HG03196 (cell line): ENCODE results near the gene LITAF.

Source experiments
- ATAC-seq: cut with Tn5 transposase; IDR thresholded peaks from one replicate; pipeline ENCODE4 v1.9.1; 2021; ENCODE audit not compliant: unreplicated experiment

LITAF gene

DNA sequence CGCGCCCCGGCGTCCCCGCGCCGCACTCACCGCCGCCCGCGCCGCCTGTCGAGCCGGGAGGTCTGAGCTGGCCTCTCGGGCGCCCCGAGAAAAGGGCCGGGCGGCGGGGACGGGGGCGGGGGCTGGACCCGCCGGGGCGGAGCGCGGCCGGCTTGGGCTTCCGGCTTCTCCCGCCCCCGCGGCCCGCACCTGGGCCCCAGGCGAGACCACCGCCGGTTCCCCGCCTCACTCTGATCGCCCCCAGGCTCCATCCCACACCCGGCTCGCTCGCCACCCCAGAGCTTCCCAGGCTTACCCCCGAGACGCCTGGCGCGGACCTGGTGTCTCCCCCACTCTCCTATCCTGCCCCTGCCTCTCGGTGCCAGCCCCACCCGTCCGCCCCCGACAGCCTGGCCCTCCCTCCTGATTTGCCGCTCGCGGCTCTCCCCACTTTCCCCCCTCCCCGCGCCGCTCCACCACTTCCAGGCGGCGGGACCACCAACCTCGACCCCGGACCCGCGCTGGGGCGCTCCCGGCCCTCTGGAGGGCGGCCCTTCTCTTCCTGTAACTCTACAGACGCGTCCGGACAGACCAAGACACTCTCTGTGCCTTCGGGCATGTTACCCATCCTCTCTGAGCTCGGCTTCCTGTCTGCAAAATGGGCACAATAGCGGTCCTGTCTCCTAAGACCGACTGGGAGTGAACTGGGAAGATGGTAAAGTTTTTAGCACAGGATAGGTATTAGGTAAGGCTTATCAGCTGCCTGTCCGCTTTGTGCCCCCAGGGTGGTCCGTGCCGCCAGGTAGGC is at the start of gene LITAF:
Gene LITAF (minus strand): TSS at position 64 of the 787 bp plus-strand sequence. CDS start 30,189 bp downstream, outside the sequence.
- ATAC-seq = peak; percentile 39

DNA sequence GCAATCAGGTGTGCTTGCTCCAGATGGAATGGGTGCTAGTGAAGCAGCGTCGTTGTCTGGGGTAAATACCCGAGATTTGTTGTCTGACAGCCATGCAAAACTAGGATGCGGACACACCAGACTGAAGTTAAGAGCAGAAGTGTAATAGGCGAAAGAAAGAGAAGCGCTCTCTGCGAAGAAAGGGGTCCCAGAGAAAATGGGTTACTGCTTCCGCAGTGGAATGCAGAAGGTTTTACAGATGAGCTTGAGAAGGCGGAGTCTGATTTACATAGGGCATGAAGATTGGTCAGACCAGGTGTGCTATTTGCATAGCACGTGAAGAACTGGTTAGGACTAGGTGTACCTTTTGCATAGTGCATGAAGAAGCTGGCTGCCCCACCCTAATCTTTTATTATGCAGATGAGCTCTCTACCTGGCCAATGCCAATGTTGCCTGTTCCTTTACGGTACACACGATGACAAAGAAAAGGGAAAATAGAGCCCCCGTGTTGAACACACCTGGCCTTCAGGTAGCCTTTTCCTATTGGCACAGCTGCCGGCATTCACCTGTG is 49.5 kb upstream of the LITAF start:
- ATAC-seq = no peak

DNA sequence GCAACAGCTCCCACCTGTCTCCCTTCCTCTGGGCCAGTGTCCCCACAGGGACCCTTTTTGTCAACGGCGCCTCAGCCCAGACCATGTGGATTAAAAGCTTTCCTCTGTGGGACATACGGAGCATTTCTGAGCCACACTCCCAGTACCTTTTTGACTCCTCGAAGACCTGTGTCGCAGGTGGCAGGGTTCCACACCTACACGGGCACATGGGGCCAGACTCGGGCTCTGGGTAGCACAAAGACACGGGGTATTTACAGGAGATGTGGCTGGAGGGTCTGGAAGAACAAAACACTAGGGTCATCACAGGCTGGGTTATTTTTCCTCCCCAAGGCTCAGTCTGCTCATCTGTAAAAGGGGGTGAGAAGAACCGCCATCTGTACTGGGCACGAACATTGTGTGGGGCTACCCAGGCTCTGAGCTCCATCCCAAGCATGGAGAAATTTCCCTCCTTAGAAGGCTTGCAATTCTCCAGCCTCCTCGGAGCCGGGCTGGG is 49.0 kb upstream of the LITAF start:
- ATAC-seq = no peak

DNA sequence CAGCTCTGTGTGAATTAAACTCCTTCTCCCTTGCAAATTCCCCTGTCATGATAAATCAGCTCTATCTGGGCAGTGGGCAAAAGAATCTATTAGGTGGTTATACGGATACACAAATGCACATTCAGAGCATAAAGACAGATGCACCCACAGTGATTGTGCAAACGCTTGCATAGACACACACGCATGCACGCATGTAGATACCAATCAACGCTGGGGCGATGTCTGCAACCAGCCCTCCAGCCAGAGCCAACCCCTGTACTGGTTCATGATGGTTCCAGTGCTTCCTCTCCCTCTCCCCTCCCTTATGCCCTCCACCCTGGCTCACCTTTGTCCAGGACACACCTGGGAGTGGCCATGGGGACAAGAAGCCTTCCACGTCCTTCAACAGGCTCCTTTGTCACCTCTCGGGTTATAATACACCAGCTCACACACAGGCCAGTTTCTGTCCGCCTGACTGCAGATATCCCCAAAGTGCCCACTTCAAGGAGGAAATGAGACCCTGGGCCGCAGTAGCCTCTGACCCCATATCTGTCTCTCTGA is 48.5 kb upstream of the LITAF start:
- no peak for ATAC-seq

DNA sequence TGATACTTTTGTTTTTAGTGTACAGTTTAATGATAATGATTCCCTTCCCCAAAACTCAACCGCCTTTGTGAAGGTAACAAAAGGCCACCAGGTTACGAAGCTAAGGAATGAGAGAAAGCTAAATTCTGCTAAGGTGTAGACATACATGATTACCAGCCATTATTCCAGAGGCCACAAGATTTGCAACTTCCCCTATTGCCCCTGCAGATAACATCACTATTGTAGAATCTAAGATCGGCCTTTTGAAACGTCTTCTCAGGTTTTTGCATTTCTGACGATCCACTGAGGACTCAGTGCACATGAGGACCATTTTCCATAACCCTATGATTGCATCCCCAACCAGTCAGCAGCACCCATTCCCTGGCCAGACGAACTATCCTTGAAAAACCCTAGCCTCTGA is 47.6 kb upstream of the LITAF start:
- no peak for ATAC-seq

DNA sequence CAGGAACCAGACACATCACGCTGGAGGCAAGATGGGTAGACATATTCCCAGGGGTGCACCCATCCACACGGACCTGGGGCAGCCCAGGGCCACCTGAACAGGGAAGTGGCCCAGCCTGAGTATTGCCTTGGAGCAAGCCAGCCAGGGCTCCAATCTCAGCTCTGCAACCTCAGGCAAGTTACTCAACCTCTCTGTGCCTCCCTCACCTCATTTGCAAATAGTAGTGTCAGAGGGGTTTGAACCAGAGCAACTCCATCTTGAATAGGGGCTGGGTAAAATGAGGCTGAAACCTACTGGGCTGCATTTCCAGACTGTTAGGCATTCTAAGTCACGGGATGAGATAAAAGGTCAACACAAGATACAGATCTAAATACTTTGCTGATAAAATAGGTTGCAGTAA is 46.4 kb upstream of the LITAF start:
- ATAC-seq = no peak

DNA sequence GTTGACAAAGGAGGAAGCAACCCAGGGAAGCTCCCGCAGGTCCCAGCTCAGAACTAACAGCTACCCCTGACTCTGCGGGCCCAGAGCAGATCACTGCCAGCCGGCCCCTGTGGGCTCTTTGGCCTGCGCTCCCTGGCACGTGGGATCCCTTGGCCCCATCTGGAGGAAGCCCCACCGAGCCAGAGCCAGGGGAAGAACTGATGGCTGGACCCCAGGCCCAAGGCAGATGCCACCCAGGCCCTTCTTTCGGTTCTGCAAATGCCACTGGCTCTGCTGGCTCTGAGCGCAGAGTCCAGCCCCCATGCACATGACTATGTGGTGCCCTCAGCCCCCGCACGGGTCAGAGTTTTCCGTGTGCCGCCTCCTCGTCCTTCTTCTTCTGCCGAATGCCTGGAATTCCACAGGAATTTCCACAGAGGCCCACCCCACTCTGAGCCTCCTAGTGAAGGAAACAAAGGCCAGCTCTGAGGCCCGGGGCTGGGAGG is 45.8 kb upstream of the LITAF start:
- no peak for ATAC-seq

DNA sequence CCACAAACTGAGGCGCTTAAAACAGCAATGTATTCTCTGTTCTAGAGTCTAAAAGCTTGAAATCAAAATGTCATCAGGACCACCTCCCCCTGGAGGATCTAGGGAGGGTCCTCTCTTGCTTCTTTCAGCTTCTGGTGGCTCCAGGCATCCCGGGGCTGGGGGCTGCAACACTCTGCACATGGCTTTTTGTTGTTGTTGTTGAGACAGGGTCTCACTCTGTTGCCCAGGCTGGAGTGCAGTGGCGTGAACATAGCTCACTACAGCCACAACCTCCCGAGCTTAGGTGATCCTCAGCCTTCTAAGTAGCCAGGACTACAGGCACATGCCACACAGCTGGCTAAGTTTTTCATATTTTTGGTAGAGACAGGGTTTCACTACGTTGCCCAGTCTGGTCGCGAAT is 44.5 kb upstream of the LITAF start:
- no peak for ATAC-seq

DNA sequence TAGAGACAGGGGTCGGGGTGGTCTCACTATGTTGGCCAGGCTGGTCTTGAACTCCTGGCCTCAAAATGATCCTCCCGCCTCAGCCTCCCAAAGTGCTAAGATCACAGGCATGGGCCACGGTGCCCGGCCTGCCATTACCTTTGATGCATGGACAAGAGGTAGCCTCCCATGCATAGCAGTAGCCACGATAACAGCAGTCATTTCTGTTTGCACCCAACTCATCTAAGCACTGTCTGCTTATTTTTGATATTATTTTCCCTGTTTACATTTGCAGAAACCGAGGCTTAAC is 44.0 kb upstream of the LITAF start:
- no peak for ATAC-seq

DNA sequence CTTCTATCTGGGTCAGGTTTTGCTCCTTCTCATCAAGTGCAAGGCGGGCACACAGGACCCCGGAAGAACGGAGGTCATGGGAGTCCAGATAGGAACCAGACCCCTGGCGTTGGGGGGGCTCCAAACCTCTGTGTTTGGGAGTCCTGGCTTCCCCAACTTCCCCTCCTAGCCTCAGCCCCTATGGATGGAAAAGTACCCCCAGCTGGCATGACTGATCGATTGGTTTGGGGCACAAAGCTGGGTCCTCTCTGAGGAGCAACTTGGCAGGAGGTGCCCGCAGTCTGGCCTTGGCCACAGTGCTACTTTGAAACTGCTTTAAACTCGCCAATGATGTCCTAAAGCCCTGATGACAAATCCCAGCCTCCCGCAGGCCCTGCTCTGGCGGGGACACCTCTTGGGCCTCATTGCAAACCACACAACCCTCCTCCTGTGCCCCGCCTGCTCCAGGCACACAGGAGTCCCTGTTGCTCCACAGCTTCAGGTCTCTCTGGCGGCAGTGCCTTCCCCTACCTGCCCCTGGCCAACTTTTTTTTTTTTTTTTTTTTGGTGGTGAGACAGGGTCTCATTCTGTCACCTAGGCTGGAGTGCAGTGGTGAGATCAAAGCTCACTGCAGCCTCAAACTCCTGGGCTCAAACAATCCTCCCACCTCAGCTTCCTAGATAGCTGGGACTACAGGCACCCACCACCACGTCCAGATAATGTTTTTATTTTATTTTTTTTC is 43.5 kb upstream of the LITAF start:
- ATAC-seq = no peak

DNA sequence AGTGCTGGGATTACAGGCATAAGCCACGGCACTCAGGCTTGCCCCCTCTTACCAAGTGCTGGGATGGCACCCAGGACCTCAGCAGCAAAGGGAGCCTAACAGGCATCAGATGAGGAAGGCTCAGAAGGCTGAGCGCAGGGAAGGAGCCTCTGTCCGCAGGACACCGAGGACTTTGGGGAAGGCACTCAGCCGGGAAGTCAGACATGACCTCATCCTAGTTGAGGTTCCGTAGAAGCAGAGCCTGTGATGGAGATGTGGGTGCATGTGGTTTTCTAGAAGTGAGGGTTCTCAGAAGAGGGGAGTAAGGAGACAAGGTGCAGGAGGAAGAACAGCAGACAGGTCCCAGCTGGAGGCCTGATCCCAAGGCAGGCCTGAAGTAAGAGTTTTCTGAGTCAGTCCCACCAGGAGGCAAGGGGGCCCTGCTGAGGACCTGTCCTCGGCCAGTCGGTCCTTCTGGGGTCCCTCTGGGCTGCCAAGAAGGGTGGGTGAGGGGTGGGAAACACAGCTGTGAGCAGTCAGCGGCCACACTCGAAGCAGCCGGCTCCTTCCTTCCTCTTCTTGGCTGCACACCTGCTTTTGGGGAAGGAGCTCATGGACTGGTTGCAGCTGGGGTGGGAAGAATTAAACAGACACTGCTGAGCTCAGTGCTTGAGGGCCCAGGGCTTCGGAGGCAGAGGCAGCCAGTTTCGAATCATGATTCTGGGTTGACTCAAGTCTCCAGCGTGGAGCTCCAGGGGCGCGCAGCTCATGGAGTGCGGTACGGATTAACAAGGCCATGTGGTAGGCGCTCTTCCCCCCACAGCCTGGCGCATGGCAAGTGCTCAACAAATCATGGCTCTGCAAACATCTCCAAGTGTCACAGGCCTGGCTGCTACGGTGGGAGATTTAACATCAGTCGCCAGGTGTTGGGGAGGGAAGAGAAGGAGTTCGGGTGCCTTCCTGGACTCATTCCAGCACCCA is 42.6 kb upstream of the LITAF start:
- ATAC-seq = no peak

DNA sequence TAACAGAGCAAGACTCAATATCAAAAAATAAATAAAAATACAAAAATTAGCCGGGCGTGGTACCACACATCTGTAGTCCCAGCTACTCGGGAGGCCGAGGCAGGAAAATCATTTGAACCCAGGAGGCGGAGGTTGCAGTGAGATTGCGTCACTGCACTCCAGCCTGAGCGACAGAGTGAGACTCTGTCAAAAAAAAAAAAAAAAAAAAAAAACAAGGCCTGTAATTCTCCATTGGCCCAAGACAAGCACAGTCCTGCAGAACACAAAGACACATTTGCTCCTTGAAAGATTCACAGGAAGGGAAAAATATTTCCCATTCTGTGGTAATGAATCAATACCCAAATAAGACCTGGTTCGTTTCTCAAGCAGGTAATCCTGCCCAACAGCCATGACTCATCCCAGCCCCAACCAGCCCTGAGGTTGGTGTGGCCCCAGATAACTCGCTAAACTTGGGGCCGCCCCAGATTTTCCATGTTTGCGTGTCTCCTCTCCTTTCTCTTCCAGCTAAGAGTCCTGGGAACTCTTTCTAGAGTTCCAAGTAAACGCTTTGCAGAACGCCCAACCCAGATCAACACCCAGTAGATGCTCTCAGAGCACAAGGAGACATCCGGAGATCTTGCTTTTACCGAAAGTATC is 41.2 kb upstream of the LITAF start:
- no peak for ATAC-seq

DNA sequence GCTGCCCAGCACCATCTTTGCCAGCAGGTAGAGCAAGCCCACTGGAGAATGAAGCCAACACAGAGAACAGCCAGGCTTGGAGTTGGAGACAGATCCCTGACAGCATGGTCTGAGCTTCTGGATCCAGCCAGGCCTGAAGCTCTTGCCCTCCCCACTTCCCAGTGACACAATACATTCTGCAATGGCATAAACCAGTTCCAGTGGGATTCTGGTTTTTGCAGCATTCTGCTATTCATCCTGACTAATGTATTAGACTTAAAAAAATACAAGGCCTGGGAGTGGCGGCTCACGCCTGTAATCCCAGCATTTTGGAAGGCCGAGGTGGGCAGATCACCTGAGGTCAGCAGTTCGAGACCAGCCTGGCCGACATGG is 40.6 kb upstream of the LITAF start:
- ATAC-seq = no peak

DNA sequence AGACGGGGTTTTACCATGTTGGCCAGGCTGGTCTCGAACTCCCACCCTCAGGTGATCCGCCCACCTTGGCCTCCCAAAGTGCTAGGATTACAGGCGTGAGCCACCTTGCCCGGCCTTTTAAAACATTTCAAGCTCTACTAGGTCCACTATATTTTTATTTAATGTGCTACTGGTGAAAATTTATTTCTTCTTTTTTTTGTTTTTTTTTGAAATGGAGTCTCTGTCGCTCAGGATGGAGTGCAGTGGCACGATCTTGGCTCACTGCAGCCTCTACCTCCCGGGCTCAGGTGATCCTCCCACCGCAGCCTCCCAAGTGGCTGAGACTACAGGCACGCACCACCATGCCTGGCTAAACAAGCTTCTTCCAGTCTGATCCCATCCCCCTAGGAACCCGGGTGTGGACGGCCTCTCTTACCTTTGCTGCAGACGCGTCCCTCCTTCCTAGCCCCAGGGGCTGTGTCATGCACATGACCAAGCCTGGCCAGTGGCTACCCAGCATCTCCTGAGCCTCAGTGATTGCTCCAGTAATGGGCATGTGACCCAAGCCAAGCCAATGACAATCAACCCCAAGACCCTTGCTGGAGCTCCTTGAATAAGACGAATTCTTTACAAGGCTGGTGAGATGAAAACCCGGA is 40.1 kb upstream of the LITAF start:
- no peak for ATAC-seq

DNA sequence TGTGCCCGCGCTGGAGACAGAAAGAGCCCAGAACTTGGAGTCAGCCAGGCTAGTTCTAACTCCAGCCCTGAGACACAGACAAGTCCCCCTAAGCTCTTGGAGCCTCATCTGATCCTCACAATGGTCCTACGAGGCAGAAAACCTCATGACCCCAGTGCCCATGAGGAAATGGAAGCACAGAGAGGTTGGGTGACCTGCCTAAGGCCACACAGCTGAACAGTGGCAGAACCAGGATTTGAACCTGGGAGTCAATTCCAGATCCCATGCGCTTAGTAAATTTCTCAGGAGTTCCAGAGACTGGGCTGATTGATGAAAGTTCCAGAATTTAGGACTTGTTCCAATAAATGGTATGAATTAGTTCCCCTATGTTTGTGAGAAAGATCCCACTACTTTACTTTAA is 39.0 kb upstream of the LITAF start:
- no peak for ATAC-seq

DNA sequence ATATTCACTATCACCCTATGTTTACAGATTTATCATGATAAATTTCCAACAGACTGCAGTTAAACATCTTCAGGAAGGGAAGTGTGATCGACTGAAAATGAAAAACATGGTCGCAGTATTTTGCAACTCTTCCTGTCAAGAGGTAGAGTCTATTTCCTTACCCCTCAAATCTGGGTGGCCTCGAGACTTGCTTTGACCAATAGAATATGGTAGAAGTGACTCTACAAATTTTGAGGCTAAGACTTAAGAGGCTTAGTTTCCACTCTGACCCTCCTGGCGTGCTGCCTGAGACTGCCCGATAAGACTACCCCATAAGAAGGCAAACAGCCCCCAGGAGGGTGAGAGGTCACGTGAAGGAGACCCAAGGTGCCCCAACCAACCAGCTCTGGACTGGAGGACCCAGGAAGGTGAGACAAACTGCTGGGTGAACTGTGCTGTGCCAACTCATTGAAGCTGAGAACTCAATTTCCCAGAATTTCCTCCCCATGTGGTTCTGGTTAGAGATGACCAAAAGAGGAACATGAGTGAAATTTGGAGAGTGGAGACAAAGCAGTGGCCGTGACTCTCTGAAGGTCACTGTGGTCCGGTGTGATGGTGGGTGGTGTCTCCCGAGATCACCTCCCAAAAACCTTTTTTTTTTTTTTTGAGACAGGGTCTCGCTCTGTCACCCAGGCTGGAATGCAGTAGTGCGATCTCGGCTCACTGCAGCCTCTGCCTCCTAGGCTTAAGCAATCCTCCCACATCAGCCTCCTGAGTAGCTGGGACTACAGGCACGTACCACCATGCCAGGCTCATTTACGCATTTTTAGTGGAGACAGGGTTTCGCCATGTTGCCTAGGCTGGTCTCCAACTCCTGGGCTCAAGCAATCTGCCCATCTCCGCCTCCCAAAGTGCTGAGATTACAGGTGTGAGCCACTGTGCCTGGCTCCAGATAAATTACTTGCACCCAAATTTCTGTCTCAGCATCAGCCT is 38.2 kb upstream of the LITAF start:
- ATAC-seq = no peak

DNA sequence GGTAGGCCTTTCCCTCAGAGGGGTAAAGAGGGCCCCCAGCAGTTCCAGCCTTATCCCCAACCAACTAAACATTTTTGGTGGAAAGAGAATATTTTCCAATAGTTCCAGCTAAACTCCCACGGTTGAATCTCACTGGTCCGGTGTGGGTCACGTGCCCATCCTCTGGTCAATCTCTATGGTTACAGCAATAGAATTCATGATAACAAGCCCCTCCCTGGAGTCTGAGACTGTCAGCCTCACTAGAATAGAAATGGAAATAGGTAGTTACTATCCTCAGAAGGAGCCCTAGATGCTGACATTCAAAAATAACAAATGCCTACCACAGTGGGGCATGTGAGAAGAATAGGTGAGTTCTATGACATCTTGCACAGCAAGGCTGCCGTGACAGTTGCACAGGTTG is 37.5 kb upstream of the LITAF start:
- ATAC-seq = no peak

DNA sequence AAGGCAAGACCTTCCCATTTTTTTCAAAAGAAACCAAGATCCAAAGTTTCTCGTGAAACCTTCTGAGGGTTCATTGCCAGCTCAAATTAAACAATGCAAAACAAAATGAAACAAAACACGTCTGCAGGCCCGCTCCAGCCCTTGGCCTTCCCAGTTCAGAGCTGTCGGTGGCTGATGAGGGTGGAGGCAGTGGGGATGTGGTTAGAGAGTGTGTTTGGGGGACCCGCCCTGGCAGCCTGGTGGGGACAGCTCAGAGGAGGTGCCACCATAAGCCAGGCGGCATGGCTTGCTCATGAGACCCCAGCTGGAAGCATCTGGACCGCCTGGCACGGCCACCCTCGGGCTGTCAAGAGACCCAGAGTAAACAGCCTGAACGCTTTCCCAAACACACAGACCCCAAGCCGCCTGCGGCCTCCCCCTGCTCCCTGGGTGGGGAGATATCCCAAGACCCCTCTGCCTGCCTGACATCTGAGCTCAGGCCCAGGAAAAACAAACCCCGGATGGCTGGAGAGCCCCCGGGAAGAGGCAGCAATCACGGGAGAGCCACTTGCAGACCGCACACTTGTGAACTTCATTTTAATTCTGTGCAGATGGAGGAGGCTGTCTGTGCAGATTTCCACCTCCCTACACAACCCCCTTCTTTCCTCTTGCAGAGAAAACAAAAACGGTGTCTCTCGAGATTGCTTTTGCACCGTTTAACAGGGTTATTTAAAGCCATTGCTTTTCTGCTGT is 35.4 kb upstream of the LITAF start:
- no peak for ATAC-seq
